ENCODE results near the gene SLC37A3. TPM values are rescaled to one million over a fixed set of nuclear protein-coding genes. Genes with fewer than 3 reads are reported as not detected.

The SLC37A3 gene
- total RNA-seq, 1 experiment from 2014 or later = 52.7 TPM

GRCh38 chr7:140304191-140304799 is 94.0 kb downstream of the SLC37A3 start:
- H3K27me3 ChIP-seq (ENCODE audit: insufficient read depth, low read length) = no peaks in the 10 kb centered on the region

More at GRCh38 chr7:140304191-140304799, 94.0 kb downstream of the SLC37A3 start:
- Histone ChIP-seq H3K56ac (ENCODE audit: insufficient read length, low read depth, low read length) (no peak overlapping the region), H2AK5ac (ENCODE audit: insufficient read length, low read length) (no peak overlapping the region), H3K27ac (ENCODE audit: insufficient read length, low read depth, low read length) (no peak overlapping the region), H3K23me2 (ENCODE audit: insufficient read length, low read depth, low read length, poor library complexity, severe bottlenecking) (no peaks in the 10 kb centered on the region), H2BK15ac (ENCODE audit: low read depth, low read length) (no peak overlapping the region), H4K20me1 (ENCODE audit: control insufficient read depth, insufficient read depth, insufficient read length) (no peaks in the 10 kb centered on the region), H3K4me1 (ENCODE audit: insufficient read depth, low read length) (no peaks in the 10 kb centered on the region), H4K5ac (ENCODE audit: insufficient read length, low read depth, low read length) (no peak overlapping the region), H3K14ac (ENCODE audit: insufficient read depth, low read length) (no peak overlapping the region), H3K4ac (ENCODE audit: low read depth, low read length) (no peak overlapping the region), H3T11ph (ENCODE audit: low read length) (no peak overlapping the region), H3K9ac (ENCODE audit: extremely low read depth, insufficient read length, low read length) (no peak overlapping the region), H3K79me1 (ENCODE audit: insufficient read depth, low read depth, low read length, poor library complexity, severe bottlenecking) (no peaks in the 10 kb centered on the region), H2BK120ac (ENCODE audit: low read depth, low read length, poor library complexity, severe bottlenecking) (no peak overlapping the region), H3K79me2 (ENCODE audit: insufficient read depth, low read length) (no peaks in the 10 kb centered on the region), H3K9me3 (ENCODE audit: control insufficient read depth, low read depth, low read length) (no peaks in the 10 kb centered on the region), H4K91ac (ENCODE audit: insufficient read length, low read depth, low read length) (no peak overlapping the region), H4K8ac (replicated peaks; ENCODE audit: insufficient read length, low read depth, low read length) (no peak overlapping the region), H2BK20ac (ENCODE audit: low read depth, low read length, poor library complexity, severe bottlenecking) (no peak overlapping the region), H3K23ac (ENCODE audit: insufficient read length, low read depth, low read length) (no peak overlapping the region), H3K18ac (ENCODE audit: insufficient read length, low read depth, low read length) (no peak overlapping the region), H3K4me2 (ENCODE audit: insufficient read depth, insufficient read length, low read length) (no peak overlapping the region), H2BK5ac (ENCODE audit: insufficient read length, low read length) (no peak overlapping the region), H2AFZ (ENCODE audit: low read length) (no peak overlapping the region), H2BK12ac (ENCODE audit: insufficient read length, low read depth, low read length) (no peak overlapping the region)
- peaks cover 0 to 8% of the 10 kb centered on the region in 2 experiments; a peak in 1 of 4 replicates for H3K4me1 Mint-ChIP-seq
- no CpG with 5 or more reads among the region's 3 CpGs for WGBS (ENCODE audit: extremely low coverage, insufficient read length, low lambda C conversion rate)
- H3K4me3 Mint-ChIP-seq = no peak overlapping the region
- peak; percentile 57 for TF ChIP-seq CTCF (conservative IDR thresholded peaks at IDR 0.05)
- H3K27ac Mint-ChIP-seq = no peak overlapping the region
- H3K9me3 Mint-ChIP-seq = no peaks in the 10 kb centered on the region
- no peaks in the 10 kb centered on the region for H3K36me3 Mint-ChIP-seq (ENCODE audit: insufficient read depth in 1 of 3, low read depth in 3 of 3)
- H3K27me3 Mint-ChIP-seq (ENCODE audit: low read depth) = no peaks in the 10 kb centered on the region
- DNase-seq = no peak

All from H9 (cell line).